ENCODE data around the gene MOK. TPM values are rescaled to one million over a fixed set of nuclear protein-coding genes. Genes with fewer than 3 reads are reported as not detected.

MOK gene
- total and polyA plus RNA-seq, 9 donors: 20.0 to 51.1 (median 23.8) TPM

GRCh38 chr14:102196902-102197230 is 108.1 kb downstream of the MOK start:
- no peak overlapping the region for H3K4me3 ChIP-seq
- no peaks in the 10 kb centered on the region for H3K4me1 ChIP-seq (ENCODE audit: insufficient read depth)
- no peaks in the 10 kb centered on the region for H3K36me3 ChIP-seq
- no peak for TF ChIP-seq CTCF (IDR thresholded peaks at IDR 0.05)
- no peak for TF ChIP-seq POLR2A (IDR thresholded peaks at IDR 0.05)
- no peak for TF ChIP-seq EP300 (IDR thresholded peaks at IDR 0.05)
- no peaks in the 10 kb centered on the region for H3K27me3 ChIP-seq
- 79 to 95% (median 93%) methylated on average over 4 of the region's 4 CpGs for WGBS, 3 donors
- H3K27ac ChIP-seq: no peak overlapping the region
- intact Hi-C loops (cut with DNase I): no loop called here
- H3K9me3 ChIP-seq: no peaks in the 10 kb centered on the region
- no peak for DNase-seq

GRCh38 chr14:102196039-102196901 is 108.7 kb downstream of the MOK start:
- no peak overlapping the region for H3K4me3 ChIP-seq
- H3K36me3 ChIP-seq: no peaks in the 10 kb centered on the region
- DNase-seq: no peak
- no peaks in the 10 kb centered on the region for H3K27me3 ChIP-seq
- intact Hi-C loops (cut with DNase I): no loop called here
- H3K4me1 ChIP-seq (ENCODE audit: insufficient read depth): peaks cover under 1% of the 10 kb centered on the region
- no peaks in the 10 kb centered on the region for H3K9me3 ChIP-seq
- no peak for TF ChIP-seq POLR2A (IDR thresholded peaks at IDR 0.05)
- no peak for TF ChIP-seq CTCF (IDR thresholded peaks at IDR 0.05)
- TF ChIP-seq EP300 (IDR thresholded peaks at IDR 0.05): no peak
- 89 to 91% (median 89%) methylated on average over 6 of the region's 6 CpGs for WGBS, 3 donors
- H3K27ac ChIP-seq: no peak overlapping the region

- WGBS, 3 donors: 69 to 89% (median 81%) methylated on average over 1 of the region's 1 CpG
- Histone ChIP-seq H3K36me3 (no peaks in the 10 kb centered on the region), H3K9me3 (no peaks in the 10 kb centered on the region), H3K4me1 (ENCODE audit: insufficient read depth) (peaks cover 4% of the 10 kb centered on the region), H3K27ac (no peak overlapping the region), H3K27me3 (no peaks in the 10 kb centered on the region), H3K4me3 (no peak overlapping the region)
- no peak for TF ChIP-seq CTCF (IDR thresholded peaks at IDR 0.05)
- TF ChIP-seq POLR2A (IDR thresholded peaks at IDR 0.05): no peak
- no peak for TF ChIP-seq EP300 (IDR thresholded peaks at IDR 0.05)
- intact Hi-C loops (cut with DNase I): no loop called here
- DNase-seq: no peak
Observed at GRCh38 chr14:102195446-102195845, 109.5 kb downstream of the MOK start.

- Histone ChIP-seq H3K36me3 (no peaks in the 10 kb centered on the region), H3K4me3 (no peak overlapping the region), H3K27ac (no peak overlapping the region), H3K4me1 (ENCODE audit: insufficient read depth) (peaks cover 4% of the 10 kb centered on the region), H3K9me3 (no peaks in the 10 kb centered on the region), H3K27me3 (no peaks in the 10 kb centered on the region)
- no peak for TF ChIP-seq POLR2A (IDR thresholded peaks at IDR 0.05)
- TF ChIP-seq EP300 (IDR thresholded peaks at IDR 0.05): no peak
- no peak for TF ChIP-seq CTCF (IDR thresholded peaks at IDR 0.05)
- WGBS, 3 donors: 83 to 87% (median 85%) methylated on average over 4 of the region's 4 CpGs
- intact Hi-C loops (cut with DNase I): no loop called here
- no peak for DNase-seq
Observed at GRCh38 chr14:102194856-102195255, 110.1 kb downstream of the MOK start.

Data from ovary (tissue), 9 donors.